HCT116 (cell line): ENCODE data around the gene LHX4.

Source experiments
- ATF3 ChIP-seq: IDR thresholded peaks from 2 replicates; pipeline ENCODE4 v1.6.1; 2012
- CBX3 ChIP-seq: IDR thresholded peaks from 2 replicates; pipeline ENCODE4 v1.6.1; 2012; ENCODE audit warnings: low read depth
- CEBPB ChIP-seq: IDR thresholded peaks from 2 replicates; pipeline ENCODE4 v1.6.1; 2012; ENCODE audit warnings: low read depth
- EZH2 ChIP-seq: fragments of 200-600 bp; sonication (generic); IDR thresholded peaks from 2 replicates; pipeline ENCODE4 v1.6.1; 2017; ENCODE audit warnings: antibody characterized with exemption, mixed run types
- EZH2phosphoT487 ChIP-seq: fragments of 200-600 bp; IDR thresholded peaks from 2 replicates; pipeline ENCODE4 v1.6.1; 2018; ENCODE audit warnings: antibody characterized with exemption, borderline replicate concordance
- POLR2AphosphoS5 ChIP-seq: IDR thresholded peaks from 2 replicates; pipeline ENCODE4 v1.6.1; 2011; ENCODE audit warnings: mild to moderate bottlenecking, low read depth, low read length, moderate library complexity
- RAD21 ChIP-seq: IDR thresholded peaks from 2 replicates; pipeline ENCODE4 v1.6.1; 2012; ENCODE audit warnings: low read depth, mild to moderate bottlenecking
- SIN3A ChIP-seq: IDR thresholded peaks from 2 replicates; pipeline ENCODE4 v1.6.1; 2012; ENCODE audit warnings: low read depth
- SP1 ChIP-seq: IDR thresholded peaks from 2 replicates; pipeline ENCODE4 v1.6.1; 2012; ENCODE audit warnings: low read depth
- ZNF274 ChIP-seq: fragments of 200-500 bp; sonication (Bioruptor generic); IDR thresholded peaks from 2 replicates; pipeline ENCODE4 v1.6.1; 2014; ENCODE audit warnings: mild to moderate bottlenecking, low read depth, low read length, inconsistent platforms
- TF ChIP-seq, protein P1 (sequence below), 3 experiments: fragments of 200-600 bp in 1 of 3; sonication (generic) in 1 of 3; IDR thresholded peaks in 2 of 3; conservative IDR thresholded peaks in 1 of 3; 2 replicates each; pipeline ENCODE4 v1.5.1; 2012 to 2017; ENCODE audit warnings: low read depth in 2 of 3, low read length in 2 of 3, antibody characterized with exemption in 1 of 3, borderline replicate concordance in 1 of 3, control low read depth in 1 of 3, mild to moderate bottlenecking in 1 of 3, mixed read lengths in 1 of 3, mixed run types in 1 of 3, moderate library complexity in 1 of 3; ENCODE audit not compliant: insufficient read depth in 1 of 3
- TF ChIP-seq, protein P2 (sequence below): IDR thresholded peaks from 2 replicates; pipeline ENCODE4 v1.6.1; 2012
- TF ChIP-seq, protein P3 (sequence below): IDR thresholded peaks from 2 replicates; pipeline ENCODE4 v1.6.1; 2012; ENCODE audit warnings: low read depth

GRCh38 chr1:180187626-180188025, 42.4 kb upstream of the LHX4 start:
- TF ChIP-seq, protein P1, sequence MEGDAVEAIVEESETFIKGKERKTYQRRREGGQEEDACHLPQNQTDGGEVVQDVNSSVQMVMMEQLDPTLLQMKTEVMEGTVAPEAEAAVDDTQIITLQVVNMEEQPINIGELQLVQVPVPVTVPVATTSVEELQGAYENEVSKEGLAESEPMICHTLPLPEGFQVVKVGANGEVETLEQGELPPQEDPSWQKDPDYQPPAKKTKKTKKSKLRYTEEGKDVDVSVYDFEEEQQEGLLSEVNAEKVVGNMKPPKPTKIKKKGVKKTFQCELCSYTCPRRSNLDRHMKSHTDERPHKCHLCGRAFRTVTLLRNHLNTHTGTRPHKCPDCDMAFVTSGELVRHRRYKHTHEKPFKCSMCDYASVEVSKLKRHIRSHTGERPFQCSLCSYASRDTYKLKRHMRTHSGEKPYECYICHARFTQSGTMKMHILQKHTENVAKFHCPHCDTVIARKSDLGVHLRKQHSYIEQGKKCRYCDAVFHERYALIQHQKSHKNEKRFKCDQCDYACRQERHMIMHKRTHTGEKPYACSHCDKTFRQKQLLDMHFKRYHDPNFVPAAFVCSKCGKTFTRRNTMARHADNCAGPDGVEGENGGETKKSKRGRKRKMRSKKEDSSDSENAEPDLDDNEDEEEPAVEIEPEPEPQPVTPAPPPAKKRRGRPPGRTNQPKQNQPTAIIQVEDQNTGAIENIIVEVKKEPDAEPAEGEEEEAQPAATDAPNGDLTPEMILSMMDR (IDR thresholded peaks at IDR 0.05 in 2 of 3, conservative IDR thresholded peaks at IDR 0.05 in 1 of 3; ENCODE audit: borderline replicate concordance in 1 of 3, insufficient read depth in 1 of 3, low read depth in 2 of 3, low read length in 2 of 3): no peak
- TF ChIP-seq ZNF274: no peak
- no peak for TF ChIP-seq POLR2AphosphoS5
- TF ChIP-seq CBX3: no peak
- TF ChIP-seq, protein P2, sequence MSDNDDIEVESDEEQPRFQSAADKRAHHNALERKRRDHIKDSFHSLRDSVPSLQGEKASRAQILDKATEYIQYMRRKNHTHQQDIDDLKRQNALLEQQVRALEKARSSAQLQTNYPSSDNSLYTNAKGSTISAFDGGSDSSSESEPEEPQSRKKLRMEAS: no peak
- no peak for TF ChIP-seq SP1
- TF ChIP-seq ATF3: no peak
- TF ChIP-seq RAD21: no peak
- TF ChIP-seq SIN3A: no peak
- TF ChIP-seq EZH2phosphoT487: no peak
- TF ChIP-seq, protein P3, sequence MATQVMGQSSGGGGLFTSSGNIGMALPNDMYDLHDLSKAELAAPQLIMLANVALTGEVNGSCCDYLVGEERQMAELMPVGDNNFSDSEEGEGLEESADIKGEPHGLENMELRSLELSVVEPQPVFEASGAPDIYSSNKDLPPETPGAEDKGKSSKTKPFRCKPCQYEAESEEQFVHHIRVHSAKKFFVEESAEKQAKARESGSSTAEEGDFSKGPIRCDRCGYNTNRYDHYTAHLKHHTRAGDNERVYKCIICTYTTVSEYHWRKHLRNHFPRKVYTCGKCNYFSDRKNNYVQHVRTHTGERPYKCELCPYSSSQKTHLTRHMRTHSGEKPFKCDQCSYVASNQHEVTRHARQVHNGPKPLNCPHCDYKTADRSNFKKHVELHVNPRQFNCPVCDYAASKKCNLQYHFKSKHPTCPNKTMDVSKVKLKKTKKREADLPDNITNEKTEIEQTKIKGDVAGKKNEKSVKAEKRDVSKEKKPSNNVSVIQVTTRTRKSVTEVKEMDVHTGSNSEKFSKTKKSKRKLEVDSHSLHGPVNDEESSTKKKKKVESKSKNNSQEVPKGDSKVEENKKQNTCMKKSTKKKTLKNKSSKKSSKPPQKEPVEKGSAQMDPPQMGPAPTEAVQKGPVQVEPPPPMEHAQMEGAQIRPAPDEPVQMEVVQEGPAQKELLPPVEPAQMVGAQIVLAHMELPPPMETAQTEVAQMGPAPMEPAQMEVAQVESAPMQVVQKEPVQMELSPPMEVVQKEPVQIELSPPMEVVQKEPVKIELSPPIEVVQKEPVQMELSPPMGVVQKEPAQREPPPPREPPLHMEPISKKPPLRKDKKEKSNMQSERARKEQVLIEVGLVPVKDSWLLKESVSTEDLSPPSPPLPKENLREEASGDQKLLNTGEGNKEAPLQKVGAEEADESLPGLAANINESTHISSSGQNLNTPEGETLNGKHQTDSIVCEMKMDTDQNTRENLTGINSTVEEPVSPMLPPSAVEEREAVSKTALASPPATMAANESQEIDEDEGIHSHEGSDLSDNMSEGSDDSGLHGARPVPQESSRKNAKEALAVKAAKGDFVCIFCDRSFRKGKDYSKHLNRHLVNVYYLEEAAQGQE: no peak
- TF ChIP-seq EZH2: no peak
- TF ChIP-seq CEBPB: no peak
